GM18526 (cell line): Measurements from ENCODE around the gene CFAP157.

Source experiments
- POLR2A ChIP-seq: IDR thresholded peaks from 3 replicates; pipeline ENCODE4 v1.6.1; 2011; ENCODE audit not compliant: insufficient read length; ENCODE audit errors: extremely low read depth

Gene CFAP157

GRCh38 chr9:127706836-127707241 lies at the start of gene CFAP157:
TSS of gene CFAP157 (plus strand) at chr9:127706988. CDS start at chr9:127707032, 44 bp downstream.
- TF ChIP-seq POLR2A = no peak

DNA sequence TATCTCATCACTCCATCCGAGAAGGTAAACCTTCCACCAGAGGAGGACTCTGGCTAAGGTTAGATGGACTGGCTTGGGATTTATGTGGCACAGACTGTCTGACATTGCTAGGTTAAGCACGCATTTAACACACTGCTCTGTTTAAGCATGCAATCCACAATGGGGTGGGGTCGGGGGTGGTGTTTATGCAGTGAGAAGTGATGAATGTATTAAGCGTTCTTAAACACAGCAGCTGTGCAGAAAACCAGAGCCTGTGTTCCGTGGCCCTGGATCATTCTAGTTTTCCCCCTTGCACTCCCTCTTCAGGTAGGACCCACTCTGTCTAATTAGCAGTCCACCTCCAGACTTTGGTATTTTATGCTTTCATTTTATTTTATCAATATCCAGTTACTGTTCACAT lies 48.4 kb upstream of the CFAP157 start:
- TF ChIP-seq POLR2A = no peak

GRCh38 chr9:127660886-127661741 lies 45.7 kb upstream of the CFAP157 start:
- TF ChIP-seq POLR2A = no peak

DNA sequence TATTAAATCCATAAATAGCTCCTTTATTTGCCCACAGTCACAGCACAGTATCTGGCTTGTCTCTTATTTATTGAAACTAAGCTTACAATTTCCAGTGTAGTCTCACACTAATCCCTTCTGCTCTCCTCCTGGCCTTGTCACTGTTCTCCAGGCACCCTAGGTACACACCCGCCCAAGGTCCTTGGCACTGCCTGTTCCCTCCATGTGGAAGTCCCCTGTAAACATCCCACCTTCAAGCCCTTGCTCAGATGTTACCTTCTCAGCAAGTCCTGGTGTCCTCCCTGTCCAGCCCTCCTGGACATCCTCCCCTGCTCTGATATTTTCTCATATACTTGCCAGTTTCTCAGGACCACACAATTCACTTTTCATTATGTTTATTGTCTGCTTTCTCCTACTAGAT lies 44.2 kb upstream of the CFAP157 start:
- no peak for TF ChIP-seq POLR2A

GRCh38 chr9:127664324-127664677 lies 42.5 kb upstream of the CFAP157 start:
- TF ChIP-seq POLR2A = no peak

GRCh38 chr9:127664678-127665507 lies 41.9 kb upstream of the CFAP157 start:
- TF ChIP-seq POLR2A = no peak

GRCh38 chr9:127667127-127667844 lies 39.5 kb upstream of the CFAP157 start:
- TF ChIP-seq POLR2A = no peak

GRCh38 chr9:127667906-127668305 lies 38.9 kb upstream of the CFAP157 start:
- no peak for TF ChIP-seq POLR2A

- TF ChIP-seq POLR2A = no peak
These were observed 33.6 kb upstream of the CFAP157 start for GRCh38 chr9:127673234-127673633.

DNA sequence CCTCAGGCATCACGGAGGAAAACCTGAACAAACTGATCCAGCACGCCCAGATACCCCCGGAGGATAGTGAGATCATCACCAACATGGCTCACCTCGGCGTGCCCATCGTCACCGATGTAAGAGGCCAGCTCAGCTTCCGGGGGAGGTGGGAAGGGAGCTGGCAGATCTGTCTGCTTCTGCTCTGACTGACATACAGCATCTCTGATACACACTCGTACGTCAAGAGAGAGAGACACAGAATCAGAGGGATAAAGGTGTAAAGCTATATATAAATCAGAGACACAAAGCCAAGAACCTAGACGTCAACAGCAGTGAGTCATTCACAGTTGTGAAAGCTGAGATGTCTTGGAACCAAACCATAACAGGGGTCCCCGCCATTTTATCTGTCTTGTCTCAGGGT lies 30.1 kb upstream of the CFAP157 start:
- TF ChIP-seq POLR2A = no peak

DNA sequence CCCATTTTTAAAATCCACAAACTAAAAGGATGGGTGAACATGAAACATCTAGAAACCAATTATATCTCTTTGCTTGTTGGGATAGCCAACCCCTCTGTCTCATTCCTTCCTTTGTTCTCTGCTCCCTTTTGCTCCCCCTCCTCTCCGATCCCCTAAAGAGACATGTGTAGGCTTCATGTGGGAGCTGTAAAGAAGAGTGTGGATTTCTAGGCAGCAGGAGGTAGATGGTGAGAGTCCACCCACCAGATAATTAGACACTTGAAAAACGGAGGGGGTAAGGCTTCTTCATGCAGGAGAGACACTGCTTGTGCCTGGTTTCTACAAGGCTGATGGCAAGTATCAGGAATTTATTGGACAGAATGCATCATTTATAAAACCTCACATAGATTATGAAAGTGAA lies 27.3 kb upstream of the CFAP157 start:
- no peak for TF ChIP-seq POLR2A

- TF ChIP-seq POLR2A = no peak
These were observed 26.6 kb upstream of the CFAP157 start for GRCh38 chr9:127680226-127680625.

GRCh38 chr9:127680846-127681245 lies 25.9 kb upstream of the CFAP157 start:
- TF ChIP-seq POLR2A = no peak

- TF ChIP-seq POLR2A = no peak
These were observed 24.2 kb upstream of the CFAP157 start for GRCh38 chr9:127682351-127683136.

- TF ChIP-seq POLR2A = no peak
These were observed 23.1 kb upstream of the CFAP157 start for GRCh38 chr9:127683723-127684122.
